ENCODE measurements around the gene PLBD2.

Gene PLBD2

DNA sequence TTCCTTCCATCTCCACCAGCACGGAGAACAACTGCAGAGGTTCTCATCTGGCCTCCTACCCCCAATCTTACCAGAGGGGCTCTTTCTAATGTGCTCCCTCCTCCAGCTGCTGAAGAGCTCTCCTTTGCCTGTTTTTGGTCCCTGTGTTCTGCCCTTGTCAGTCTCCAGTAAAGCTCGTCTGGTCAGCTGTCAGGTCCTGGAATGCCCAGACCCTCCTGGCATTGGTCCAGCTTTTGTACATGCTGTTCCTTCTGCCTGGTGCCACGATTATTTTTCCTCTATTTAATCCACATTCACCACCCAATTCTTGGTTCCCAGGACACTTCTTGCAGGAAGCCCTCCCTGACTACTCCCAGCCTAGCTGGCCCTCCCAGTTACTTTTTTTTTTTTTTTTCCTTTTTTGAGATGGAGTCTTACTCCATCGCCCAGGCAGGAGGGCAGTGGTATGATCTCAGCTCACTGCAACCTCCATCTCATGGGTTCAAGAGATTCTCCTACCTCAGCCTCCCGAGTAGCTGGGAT lies 30.0 kb upstream of the PLBD2 start:
- no peaks in the 10 kb centered on the region for H3K4me1 ChIP-seq (ENCODE audit: insufficient read depth, low read length, poor library complexity, severe bottlenecking)
- H3F3A ChIP-seq (ENCODE audit: low read depth): no peaks in the 10 kb centered on the region
- no peak overlapping the region for H3K9ac ChIP-seq (ENCODE audit: low read depth, low read length, poor library complexity, severe bottlenecking)
- no peaks in the 10 kb centered on the region for H3K36me3 ChIP-seq (ENCODE audit: insufficient read depth, low read length)
- no peaks in the 10 kb centered on the region for H3K27me3 ChIP-seq (ENCODE audit: insufficient read depth, low read length, poor library complexity, severe bottlenecking)
- no peaks in the 10 kb centered on the region for H3K9me2 ChIP-seq (replicated peaks; ENCODE audit: low read depth, low read length)
- H4K20me1 ChIP-seq (ENCODE audit: insufficient read depth, low read length, poor library complexity, severe bottlenecking): no peaks in the 10 kb centered on the region
- no peak overlapping the region for H3K4me2 ChIP-seq (ENCODE audit: low read depth, low read length, poor library complexity, severe bottlenecking)
- TF ChIP-seq EZH2phosphoT487 (IDR thresholded peaks at IDR 0.05; ENCODE audit: borderline replicate concordance) (no peak), CTCF (conservative IDR thresholded peaks at IDR 0.05; ENCODE audit: low read length) (no peak)
- H3K4me3 ChIP-seq (ENCODE audit: low read length, poor library complexity, severe bottlenecking): no peak overlapping the region
- H3K9me3 ChIP-seq (ENCODE audit: insufficient read depth, low read depth, low read length): no peaks in the 10 kb centered on the region
- no peaks in the 10 kb centered on the region for H3K79me2 ChIP-seq (ENCODE audit: insufficient read depth, low read length)
- H2AFZ ChIP-seq (ENCODE audit: low read length): no peak overlapping the region

GRCh38 chr12:113329022-113329790 lies 29.2 kb upstream of the PLBD2 start:
- TF ChIP-seq CTCF (conservative IDR thresholded peaks at IDR 0.05; ENCODE audit: low read length): no peak
- no peak for TF ChIP-seq EZH2phosphoT487 (IDR thresholded peaks at IDR 0.05; ENCODE audit: borderline replicate concordance)
- no peaks in the 10 kb centered on the region for H3K36me3 ChIP-seq (ENCODE audit: insufficient read depth, low read length)
- no peaks in the 10 kb centered on the region for H3K79me2 ChIP-seq (ENCODE audit: insufficient read depth, low read length)
- H3K9me2 ChIP-seq (replicated peaks; ENCODE audit: low read depth, low read length): no peaks in the 10 kb centered on the region
- no peaks in the 10 kb centered on the region for H3F3A ChIP-seq (ENCODE audit: low read depth)
- no peaks in the 10 kb centered on the region for H3K27me3 ChIP-seq (ENCODE audit: insufficient read depth, low read length, poor library complexity, severe bottlenecking)
- no peak overlapping the region for H3K4me3 ChIP-seq (ENCODE audit: low read length, poor library complexity, severe bottlenecking)
- H3K9ac ChIP-seq (ENCODE audit: low read depth, low read length, poor library complexity, severe bottlenecking): no peak overlapping the region
- H3K4me1 ChIP-seq (ENCODE audit: insufficient read depth, low read length, poor library complexity, severe bottlenecking): peaks cover 5% of the 10 kb centered on the region
- H3K4me2 ChIP-seq (ENCODE audit: low read depth, low read length, poor library complexity, severe bottlenecking): no peak overlapping the region
- no peaks in the 10 kb centered on the region for H3K9me3 ChIP-seq (ENCODE audit: insufficient read depth, low read depth, low read length)
- H2AFZ ChIP-seq (ENCODE audit: low read length): no peak overlapping the region
- no peaks in the 10 kb centered on the region for H4K20me1 ChIP-seq (ENCODE audit: insufficient read depth, low read length, poor library complexity, severe bottlenecking)

GRCh38 chr12:113329791-113330417 lies 28.5 kb upstream of the PLBD2 start:
- no peaks in the 10 kb centered on the region for H3F3A ChIP-seq (ENCODE audit: low read depth)
- H3K79me2 ChIP-seq (ENCODE audit: insufficient read depth, low read length): 0 out of 2 replicates have a peak, but pooled peaks cover 4% of the 10 kb centered on the region
- TF ChIP-seq EZH2phosphoT487 (IDR thresholded peaks at IDR 0.05; ENCODE audit: borderline replicate concordance) (no peak), CTCF (conservative IDR thresholded peaks at IDR 0.05; ENCODE audit: low read length) (no peak)
- no peaks in the 10 kb centered on the region for H3K9me3 ChIP-seq (ENCODE audit: insufficient read depth, low read depth, low read length)
- H2AFZ ChIP-seq (ENCODE audit: low read length): no peak overlapping the region
- no peaks in the 10 kb centered on the region for H3K27me3 ChIP-seq (ENCODE audit: insufficient read depth, low read length, poor library complexity, severe bottlenecking)
- H3K4me1 ChIP-seq (ENCODE audit: insufficient read depth, low read length, poor library complexity, severe bottlenecking): peaks cover 5% of the 10 kb centered on the region
- H3K9me2 ChIP-seq (replicated peaks; ENCODE audit: low read depth, low read length): no peaks in the 10 kb centered on the region
- H3K4me2 ChIP-seq (ENCODE audit: low read depth, low read length, poor library complexity, severe bottlenecking): no peak overlapping the region
- no peak overlapping the region for H3K9ac ChIP-seq (ENCODE audit: low read depth, low read length, poor library complexity, severe bottlenecking)
- H4K20me1 ChIP-seq (ENCODE audit: insufficient read depth, low read length, poor library complexity, severe bottlenecking): no peaks in the 10 kb centered on the region
- H3K4me3 ChIP-seq (ENCODE audit: low read length, poor library complexity, severe bottlenecking): no peak overlapping the region
- H3K36me3 ChIP-seq (ENCODE audit: insufficient read depth, low read length): no peaks in the 10 kb centered on the region

Measured in Loucy (cell line).